A673 (cell line): ENCODE data around the gene ASIC2. TPM values are rescaled to one million over a fixed set of nuclear protein-coding genes. Genes with fewer than 3 reads are reported as not detected.

ENCODE experiments used
- BruUV-seq: library from RNA; stranded (reverse); fragments of 400-500 nt; replicated peaks from 2 replicates; lab custom pipeline; 2021; lab: Mats Ljungman, UMichigan
- CTCF ChIA-PET: fragments of 300-600 bp; sonication (Branson Sonifier 250); formaldehyde crosslinking; loops from one replicate; lab custom pipeline; 2022; ENCODE audit warnings: antibody characterized with exemption; lab: Charles Lee
- POLR2A ChIA-PET: fragments of 300-600 bp; sonication (Branson Sonifier 250); formaldehyde crosslinking; loops from one replicate; lab custom pipeline; 2022; ENCODE audit warnings: antibody characterized with exemption; ENCODE audit not compliant: low non-redundant PET; lab: Charles Lee
- DNase-seq: peaks from one replicate; pipeline ENCODE4 v3.0.0-alpha.2; 2015; ENCODE audit warnings: low spot score
- H3K27ac ChIP-seq: fragments of 200-600 bp; sonication (generic); 2 replicates; pipeline ENCODE4 v1.5.1; 2016; ENCODE audit warnings: mixed run types, low read depth, mild to moderate bottlenecking, mixed read lengths, antibody characterized with exemption, low read length; ENCODE audit not compliant: poor library complexity, severe bottlenecking
- H3K27me3 ChIP-seq: fragments of 200-600 bp; sonication (generic); replicated peaks from 2 replicates; pipeline ENCODE4 v1.6.1; 2017; ENCODE audit warnings: mixed run types, low read depth, mild to moderate bottlenecking, mixed read lengths, antibody characterized with exemption, low read length; ENCODE audit not compliant: insufficient read depth, poor library complexity
- H3K36me3 ChIP-seq: fragments of 200-600 bp; sonication (generic); 2 replicates; pipeline ENCODE4 v1.6.1; 2016; ENCODE audit warnings: mixed run types, mild to moderate bottlenecking, mixed read lengths, antibody characterized with exemption, low read length; ENCODE audit not compliant: insufficient read depth, poor library complexity, severe bottlenecking
- H3K4me1 ChIP-seq: fragments of 200-600 bp; sonication (generic); 2 replicates; pipeline ENCODE4 v1.6.1; 2017; ENCODE audit warnings: mixed run types, mild to moderate bottlenecking, mixed read lengths, antibody characterized with exemption, low read length; ENCODE audit not compliant: insufficient read depth, poor library complexity, severe bottlenecking
- H3K4me3 ChIP-seq: fragments of 200-600 bp; sonication (generic); 2 replicates; pipeline ENCODE4 v1.5.1; 2016; ENCODE audit warnings: low read depth, mixed run types, mild to moderate bottlenecking, mixed read lengths, low read length; ENCODE audit not compliant: poor library complexity, severe bottlenecking
- H3K9me3 ChIP-seq: fragments of 200-600 bp; sonication (generic); 2 replicates; pipeline ENCODE4 v1.6.1; 2016; ENCODE audit warnings: mixed run types, low read depth, mild to moderate bottlenecking, mixed read lengths, antibody characterized with exemption, low read length; ENCODE audit not compliant: poor library complexity, severe bottlenecking
- EZH2 ChIP-seq: fragments of 200-600 bp; sonication (generic); IDR thresholded peaks from 2 replicates; pipeline ENCODE4 v1.6.1; 2017; ENCODE audit warnings: borderline replicate concordance, low read depth, mild to moderate bottlenecking, mixed read lengths, antibody characterized with exemption, low read length; ENCODE audit not compliant: poor library complexity, severe bottlenecking
- intact Hi-C: fragments of 100-400 bp; cut with micrococcal nuclease; formaldehyde crosslinking; loops from one replicate; pipeline ENCODE4 v1.10.0; 2022; ENCODE audit not compliant: unreplicated experiment
- total RNA-seq: library from RNA; stranded (reverse); gene quantifications from 2 replicates; pipeline ENCODE4 v1.2.3, GENCODE V29; 2021
- TF ChIP-seq, protein P1 (sequence below): fragments of 300-800, 200-600 bp; sonication (generic); conservative IDR thresholded peaks from 2 replicates; pipeline ENCODE4 v1.5.1; 2017; ENCODE audit warnings: low read depth, mild to moderate bottlenecking, antibody characterized with exemption, low read length, moderate library complexity, mixed read lengths

ASIC2 gene
- total RNA-seq, 1 experiment from 2014 or later = 8.6 TPM

- Histone ChIP-seq H3K9me3 (no peaks in the 10 kb centered on the region), H3K4me3 (no peak overlapping the region), H3K4me1 (peaks cover under 1% of the 10 kb centered on the region), H3K27me3 (no peaks in the 10 kb centered on the region), H3K36me3 (no peaks in the 10 kb centered on the region), H3K27ac (no peak overlapping the region)
- CTCF ChIA-PET = no interaction called here
- no peak for TF ChIP-seq EZH2
- TF ChIP-seq, protein P1, sequence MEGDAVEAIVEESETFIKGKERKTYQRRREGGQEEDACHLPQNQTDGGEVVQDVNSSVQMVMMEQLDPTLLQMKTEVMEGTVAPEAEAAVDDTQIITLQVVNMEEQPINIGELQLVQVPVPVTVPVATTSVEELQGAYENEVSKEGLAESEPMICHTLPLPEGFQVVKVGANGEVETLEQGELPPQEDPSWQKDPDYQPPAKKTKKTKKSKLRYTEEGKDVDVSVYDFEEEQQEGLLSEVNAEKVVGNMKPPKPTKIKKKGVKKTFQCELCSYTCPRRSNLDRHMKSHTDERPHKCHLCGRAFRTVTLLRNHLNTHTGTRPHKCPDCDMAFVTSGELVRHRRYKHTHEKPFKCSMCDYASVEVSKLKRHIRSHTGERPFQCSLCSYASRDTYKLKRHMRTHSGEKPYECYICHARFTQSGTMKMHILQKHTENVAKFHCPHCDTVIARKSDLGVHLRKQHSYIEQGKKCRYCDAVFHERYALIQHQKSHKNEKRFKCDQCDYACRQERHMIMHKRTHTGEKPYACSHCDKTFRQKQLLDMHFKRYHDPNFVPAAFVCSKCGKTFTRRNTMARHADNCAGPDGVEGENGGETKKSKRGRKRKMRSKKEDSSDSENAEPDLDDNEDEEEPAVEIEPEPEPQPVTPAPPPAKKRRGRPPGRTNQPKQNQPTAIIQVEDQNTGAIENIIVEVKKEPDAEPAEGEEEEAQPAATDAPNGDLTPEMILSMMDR = no peak
- no TSS peak for BruUV-seq
- POLR2A ChIA-PET = no interaction called here
- intact Hi-C loops = no loop called here
- no peak for DNase-seq
These were observed 247.9 kb downstream of the ASIC2 start for GRCh38 chr17:33045216-33045615.

DNA sequence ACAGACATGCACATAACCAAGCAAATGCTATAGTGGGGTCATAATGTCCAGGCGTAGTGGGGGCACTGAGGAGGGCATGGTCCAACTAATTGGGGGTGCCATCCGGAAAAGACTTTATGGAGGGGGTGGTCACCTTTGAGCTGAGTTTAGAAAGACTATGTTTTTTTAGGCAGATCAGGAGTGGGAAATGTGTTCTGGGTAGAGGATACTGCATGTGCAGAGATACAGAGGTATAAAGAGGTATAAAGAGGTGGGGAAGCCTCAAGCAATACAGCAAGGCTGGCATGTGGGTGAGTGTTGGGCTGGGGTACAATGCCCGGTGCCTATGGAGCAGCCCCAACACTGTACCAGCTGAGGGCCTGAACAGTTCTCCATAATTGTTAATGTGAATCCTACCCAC is 248.3 kb downstream of the ASIC2 start:
- intact Hi-C loops = no loop called here
- CTCF ChIA-PET = no interaction called here
- no peaks in the 10 kb centered on the region for H3K27me3 ChIP-seq
- H3K4me1 ChIP-seq = peaks cover 5% of the 10 kb centered on the region
- H3K36me3 ChIP-seq = no peaks in the 10 kb centered on the region
- no peak for DNase-seq
- no peak for TF ChIP-seq EZH2
- TF ChIP-seq, protein P1 = no peak
- H3K4me3 ChIP-seq = no peak overlapping the region
- POLR2A ChIA-PET = no interaction called here
- no TSS peak for BruUV-seq
- no peaks in the 10 kb centered on the region for H3K9me3 ChIP-seq
- no peak overlapping the region for H3K27ac ChIP-seq

DNA sequence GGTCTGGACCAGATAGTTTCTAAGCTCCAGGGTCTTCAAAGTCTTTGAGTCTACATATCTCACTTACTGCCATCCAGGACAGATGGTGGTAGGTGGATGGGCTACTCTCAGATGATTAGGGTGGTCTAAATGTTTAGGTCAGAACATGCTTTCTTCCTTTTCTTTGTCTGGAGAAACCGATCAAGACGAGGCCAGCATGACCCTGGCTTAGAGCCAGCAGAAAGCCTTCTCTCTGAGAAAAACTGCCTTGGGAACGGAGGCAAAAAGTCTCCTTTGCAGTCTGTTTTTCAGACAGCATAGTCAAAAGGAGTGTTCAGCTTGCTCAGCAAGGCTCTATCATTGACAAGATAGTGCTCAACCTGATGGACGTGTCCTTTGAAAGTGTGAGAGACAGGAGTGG is 252.6 kb downstream of the ASIC2 start:
- CTCF ChIA-PET = no interaction called here
- no peak for DNase-seq
- POLR2A ChIA-PET = no interaction called here
- BruUV-seq = no TSS peak
- Histone ChIP-seq H3K27ac (no peak overlapping the region), H3K27me3 (no peaks in the 10 kb centered on the region), H3K36me3 (no peaks in the 10 kb centered on the region), H3K4me1 (peaks cover 19% of the 10 kb centered on the region), H3K9me3 (no peaks in the 10 kb centered on the region), H3K4me3 (no peak overlapping the region)
- intact Hi-C loops = no loop called here
- no peak for TF ChIP-seq EZH2
- TF ChIP-seq, protein P1 = no peak
